Calu3 (cell line): ENCODE data around the gene ABHD17B. TPM values are rescaled to one million over a fixed set of nuclear protein-coding genes. Genes with fewer than 3 reads are reported as not detected.

ENCODE experiments used
- BruUV-seq: library from RNA; stranded (reverse); fragments of 400-500 nt; replicated peaks from 2 replicates; lab custom pipeline; 2021; lab: Mats Ljungman, UMichigan
- CTCF ChIA-PET: fragments of 300-600 bp; sonication (Branson Sonifier 250); formaldehyde crosslinking; loops from one replicate; lab custom pipeline; 2022; ENCODE audit warnings: antibody characterized with exemption; lab: Charles Lee
- DNase-seq: peaks from one replicate; pipeline ENCODE4 v3.0.0; 2022
- H3K27ac Mint-ChIP-seq: one replicate; pipeline ENCODE4 v1.8.0; 2022; ENCODE audit warnings: mixed read lengths; ENCODE audit not compliant: unreplicated experiment
- H3K27me3 Mint-ChIP-seq: one replicate; pipeline ENCODE4 v1.8.0; 2022; ENCODE audit warnings: mixed read lengths; ENCODE audit not compliant: unreplicated experiment
- H3K36me3 Mint-ChIP-seq: one replicate; pipeline ENCODE4 v1.8.0; 2022; ENCODE audit warnings: mild to moderate bottlenecking, moderate library complexity, mixed read lengths; ENCODE audit not compliant: insufficient read depth, unreplicated experiment
- H3K4me1 Mint-ChIP-seq: one replicate; pipeline ENCODE4 v1.8.0; 2022; ENCODE audit warnings: mild to moderate bottlenecking, low read depth, mixed read lengths; ENCODE audit not compliant: unreplicated experiment
- H3K4me3 Mint-ChIP-seq: one replicate; pipeline ENCODE4 v1.8.0; 2022; ENCODE audit warnings: mild to moderate bottlenecking, low read depth, moderate library complexity, mixed read lengths; ENCODE audit not compliant: unreplicated experiment
- H3K9me3 Mint-ChIP-seq: one replicate; pipeline ENCODE4 v1.8.0; 2022; ENCODE audit warnings: low read depth, mixed read lengths; ENCODE audit not compliant: unreplicated experiment
- CTCF ChIP-seq: fragments of 200-600 bp; IDR thresholded peaks from one replicate; pipeline ENCODE4 v1.8.0; 2022; ENCODE audit warnings: antibody characterized with exemption; ENCODE audit not compliant: unreplicated experiment
- intact Hi-C: fragments of 100-400 bp; cut with micrococcal nuclease; formaldehyde crosslinking; loops from one replicate; pipeline ENCODE4 v1.10.0; 2022; ENCODE audit not compliant: unreplicated experiment
- total RNA-seq: library from RNA; stranded (reverse); gene quantifications from 2 replicates; pipeline ENCODE4 v1.2.3, GENCODE V29; 2022

Gene ABHD17B
- total RNA-seq, 1 experiment from 2014 or later = 16.5 TPM

GRCh38 chr9:71896761-71897160 is 14.2 kb downstream of the ABHD17B start:
- H3K27ac Mint-ChIP-seq = no peak overlapping the region
- H3K9me3 Mint-ChIP-seq = no peaks in the 10 kb centered on the region
- peaks cover 6% of the 10 kb centered on the region for H3K4me1 Mint-ChIP-seq
- DNase-seq = no peak
- no peaks in the 10 kb centered on the region for H3K36me3 Mint-ChIP-seq
- no peaks in the 10 kb centered on the region for H3K27me3 Mint-ChIP-seq
- TF ChIP-seq CTCF = no peak
- BruUV-seq = no TSS peak
- CTCF ChIA-PET = interaction anchor here (0.5 kb wide), 1 partner anchor 152 kb away, joined by 4 read pairs; no protein-coding TSS in a partner anchor
- H3K4me3 Mint-ChIP-seq = no peak overlapping the region
- intact Hi-C loops = no loop called here

- CTCF ChIA-PET = no interaction called here
- no peaks in the 10 kb centered on the region for H3K36me3 Mint-ChIP-seq
- intact Hi-C loops = no loop called here
- DNase-seq = no peak
- TF ChIP-seq CTCF = no peak
- no peak overlapping the region for H3K27ac Mint-ChIP-seq
- no peak overlapping the region for H3K4me3 Mint-ChIP-seq
- H3K27me3 Mint-ChIP-seq = no peaks in the 10 kb centered on the region
- H3K4me1 Mint-ChIP-seq = peaks cover 8% of the 10 kb centered on the region
- BruUV-seq = no TSS peak
- H3K9me3 Mint-ChIP-seq = no peaks in the 10 kb centered on the region
Observed at GRCh38 chr9:71895955-71896354, 15.0 kb downstream of the ABHD17B start.

GRCh38 chr9:71895117-71895516 is 15.9 kb downstream of the ABHD17B start:
- no peak overlapping the region for H3K27ac Mint-ChIP-seq
- no peak for TF ChIP-seq CTCF
- BruUV-seq = no TSS peak
- no peak for DNase-seq
- intact Hi-C loops = no loop called here
- no peak overlapping the region for H3K4me3 Mint-ChIP-seq
- no peaks in the 10 kb centered on the region for H3K36me3 Mint-ChIP-seq
- CTCF ChIA-PET = no interaction called here
- peaks cover 10% of the 10 kb centered on the region for H3K4me1 Mint-ChIP-seq
- no peaks in the 10 kb centered on the region for H3K27me3 Mint-ChIP-seq
- H3K9me3 Mint-ChIP-seq = no peaks in the 10 kb centered on the region

- Mint-ChIP-seq H3K4me3 (no peak overlapping the region), H3K4me1 (peaks cover 10% of the 10 kb centered on the region), H3K9me3 (no peaks in the 10 kb centered on the region), H3K27me3 (no peaks in the 10 kb centered on the region), H3K36me3 (no peaks in the 10 kb centered on the region), H3K27ac (no peak overlapping the region)
- no peak for DNase-seq
- BruUV-seq = no TSS peak
- no peak for TF ChIP-seq CTCF
- CTCF ChIA-PET = no interaction called here
- intact Hi-C loops = no loop called here
Observed at GRCh38 chr9:71891557-71892189, 19.3 kb downstream of the ABHD17B start.
